NCI-H510A (cell line): Measurements from ENCODE around the gene SEMA6B.

Experiments
- DNase-seq: peaks from one replicate; lab custom pipeline; 2025; lab: John Stamatoyannopoulos, UW

SEMA6B gene

GRCh38 chr19:4507804-4508203 lies 51.7 kb downstream of the SEMA6B start:
- no peak for DNase-seq

GRCh38 chr19:4507150-4507452 lies 52.4 kb downstream of the SEMA6B start:
- no peak for DNase-seq

GRCh38 chr19:4506449-4507149 lies 52.9 kb downstream of the SEMA6B start:
- no peak for DNase-seq

- DNase-seq = no peak
These were observed 53.7 kb downstream of the SEMA6B start for GRCh38 chr19:4505570-4506448.

- no peak for DNase-seq
These were observed 54.5 kb downstream of the SEMA6B start for GRCh38 chr19:4504891-4505569.

- DNase-seq = no peak
These were observed 55.2 kb downstream of the SEMA6B start for GRCh38 chr19:4504297-4504701.

- no peak for DNase-seq
These were observed 55.7 kb downstream of the SEMA6B start for GRCh38 chr19:4503825-4504170.

- no peak for DNase-seq
These were observed 56.2 kb downstream of the SEMA6B start for GRCh38 chr19:4503132-4503824.

GRCh38 chr19:4502282-4503131 lies 57.0 kb downstream of the SEMA6B start:
- no peak for DNase-seq

GRCh38 chr19:4501691-4502090 lies 57.8 kb downstream of the SEMA6B start:
- no peak for DNase-seq

GRCh38 chr19:4500841-4501591 lies 58.5 kb downstream of the SEMA6B start:
- DNase-seq = no peak

GRCh38 chr19:4499855-4500254 lies 59.6 kb downstream of the SEMA6B start:
- DNase-seq = no peak

- DNase-seq = no peak
These were observed 60.2 kb downstream of the SEMA6B start for GRCh38 chr19:4499318-4499717.

- no peak for DNase-seq
These were observed 60.8 kb downstream of the SEMA6B start for GRCh38 chr19:4498694-4499093.

GRCh38 chr19:4497770-4498389 lies 61.6 kb downstream of the SEMA6B start:
- DNase-seq = no peak

- DNase-seq = no peak
These were observed 63.2 kb downstream of the SEMA6B start for GRCh38 chr19:4496304-4496703.

- no peak for DNase-seq
These were observed 64.0 kb downstream of the SEMA6B start for GRCh38 chr19:4495471-4495870.

- DNase-seq = no peak
These were observed 64.8 kb downstream of the SEMA6B start for GRCh38 chr19:4494691-4495064.

GRCh38 chr19:4493929-4494690 lies 65.4 kb downstream of the SEMA6B start:
- no peak for DNase-seq
